K562 (cell line): ENCODE measurements around the gene ZNF750. TPM values are rescaled to one million over a fixed set of nuclear protein-coding genes. Genes with fewer than 3 reads are reported as not detected.

Experiments
- ATAC-seq: fragments of 200-7000 bp; cut with Tn5 transposase; 3 replicates; pipeline ENCODE4 v1.9.1; 2020; ENCODE audit warnings: moderate library complexity
- BruUV-seq: library from RNA; stranded (reverse); fragments of 400-500 nt; replicated peaks from 2 replicates; lab custom pipeline; 2021; lab: Mats Ljungman, UMichigan
- CTCF ChIA-PET: fragments of 300-600 bp; formaldehyde crosslinking; extraction: SDS; loops from one replicate; lab custom pipeline; 2021; ENCODE audit warnings: low intra/inter-chr PET ratio; lab: Yijun Ruan, JAX
- POLR2A ChIA-PET: fragments of 300-600, 350-650 bp; sonication (Branson Sonifier 250); formaldehyde crosslinking; extraction: SDS; loops from one replicate; lab custom pipeline; 2021; ENCODE audit warnings: antibody characterized with exemption, inconsistent platforms; lab: Yijun Ruan, JAX
- DNase-seq, 4 experiments: peaks; one replicate each; pipeline versions ENCODE4 v3.0.0 to v3.0.0-alpha.2; 2011 to 2018; ENCODE audit warnings: low spot score in 3 of 4, mixed read lengths in 3 of 4; ENCODE audit errors: extremely low read depth in 1 of 4
- FAIRE-seq: peaks from 2 replicates; lab custom pipeline; 2011; peaks lifted over from hg19 to GRCh38; lab: Jason Lieb, UNC
- H2AFZ ChIP-seq: 2 replicates; pipeline ENCODE4 v1.6.0; 2011; ENCODE audit warnings: low read depth, low read length, control low read depth, inconsistent platforms
- H3K27ac ChIP-seq: fragments of 200-600 bp; 3 replicates; pipeline ENCODE4 v1.8.0; 2011; ENCODE audit warnings: low read depth, mild to moderate bottlenecking, control low read depth, inconsistent platforms, low read length, moderate library complexity, mixed read lengths; ENCODE audit errors: extremely low read depth
- H3K27me3 ChIP-seq, 2 experiments: fragments of 300-600 bp in 1 of 2; 2 replicates in 1 of 2; 3 replicates in 1 of 2; pipeline versions ENCODE4 v1.6.0 to v1.8.0; 2011; ENCODE audit warnings: inconsistent platforms in 2 of 2, low read length in 2 of 2, mild to moderate bottlenecking in 1 of 2, mixed read lengths in 1 of 2, moderate library complexity in 1 of 2; ENCODE audit not compliant: control insufficient read depth in 2 of 2, insufficient read depth in 2 of 2
- H3K36me3 ChIP-seq: fragments of 300-600 bp; 3 replicates; pipeline ENCODE4 v1.8.0; 2011; ENCODE audit warnings: mild to moderate bottlenecking, low read length, inconsistent platforms; ENCODE audit not compliant: control insufficient read depth, insufficient read depth
- H3K4me1 ChIP-seq, 2 experiments: fragments of 200-600 bp in 1 of 2; replicated peaks in 1 of 2; 2 replicates in 1 of 2; 3 replicates in 1 of 2; pipeline versions ENCODE4 v1.5.1 to v1.8.0; 2011; ENCODE audit warnings: inconsistent platforms in 2 of 2, low read length in 2 of 2, mild to moderate bottlenecking in 1 of 2, mixed read lengths in 1 of 2, moderate library complexity in 1 of 2; ENCODE audit not compliant: control insufficient read depth in 2 of 2, insufficient read depth in 2 of 2
- H3K4me2 ChIP-seq: 2 replicates; pipeline ENCODE4 v1.6.1; 2011; ENCODE audit warnings: low read length, control low read depth, inconsistent platforms, mixed read lengths; ENCODE audit not compliant: insufficient read depth
- H3K4me3 ChIP-seq: fragments of 200-600 bp; sonication (generic), shearing (Covaris generic); 2 replicates; pipeline ENCODE4 v1.5.1; 2016; ENCODE audit warnings: control low read depth, inconsistent platforms
- H3K79me2 ChIP-seq: fragments of 200-600 bp; 3 replicates; pipeline ENCODE4 v1.8.0; 2011; ENCODE audit warnings: low read length, inconsistent platforms; ENCODE audit not compliant: control insufficient read depth, insufficient read depth
- H3K9ac ChIP-seq, 2 experiments: 2 replicates each; pipeline versions ENCODE4 v1.6.0 to v1.6.1; 2011; ENCODE audit warnings: low read depth in 2 of 2, low read length in 2 of 2, control low read depth in 1 of 2, inconsistent platforms in 1 of 2, mild to moderate bottlenecking in 1 of 2, mixed read lengths in 1 of 2; ENCODE audit not compliant: insufficient read depth in 1 of 2
- H3K9me1 ChIP-seq: one replicate; pipeline ENCODE4 v1.6.0; 2011; ENCODE audit warnings: inconsistent platforms, mild to moderate bottlenecking, low read length, moderate library complexity; ENCODE audit not compliant: control insufficient read depth, insufficient read depth
- H3K9me3 ChIP-seq: replicated peaks from 2 replicates; pipeline ENCODE4 v1.5.1; 2011; ENCODE audit warnings: low read depth, low read length, inconsistent platforms; ENCODE audit not compliant: control insufficient read depth, insufficient read depth
- H4K20me1 ChIP-seq: replicated peaks from 2 replicates; pipeline ENCODE4 v1.6.1; 2011; ENCODE audit warnings: low read length, inconsistent platforms, mixed read lengths; ENCODE audit not compliant: control insufficient read depth, insufficient read depth
- ELF2 ChIP-seq: fragments of 250-450 bp; sonication (Bioruptor Pico); IDR thresholded peaks from 2 replicates; pipeline ENCODE4 v1.5.0; 2021; ENCODE audit warnings: mild to moderate bottlenecking
- TFAP4 ChIP-seq: sonication (generic); formaldehyde crosslinking; IDR thresholded peaks from 2 replicates; pipeline ENCODE4 v1.8.0; 2022; ENCODE audit warnings: missing genetic modification reagents, mild to moderate bottlenecking, moderate library complexity, borderline replicate concordance
- WGBS: fragments of 100-300 bp; shearing (Covaris generic); methylation state at CpG from one replicate; pipeline ENCODE4 v1.1.6; 2016; ENCODE audit warnings: low coverage, mixed read lengths; ENCODE audit not compliant: insufficient coverage; ENCODE audit errors: missing lambda C conversion rate; 5-methylcytosine and 5-hydroxymethylcytosine counted together
- in situ Hi-C: fragments of 300-500 bp; cut with MboI; formaldehyde crosslinking; loops from 4 replicates; pipeline ENCODE4 v1.15.0; 2018; ENCODE audit warnings: inconsistent platforms, mixed read lengths
- intact Hi-C: fragments of 100-400 bp; cut with micrococcal nuclease; formaldehyde crosslinking; loops from 2 replicates; pipeline ENCODE4 v1.14.2; 2022
- polyA plus RNA-seq, 8 experiments: library from polyadenylated mRNA; depleted of rRNA in 4 of 8; stranded (reverse) in 5 of 8; unstranded in 3 of 8; fragments of >200 nt; fragmentation: Nextera tagmentation in 2 of 8; fragmentation: Illumina TruSeq in 1 of 8; extraction: Ambion mirVana in 2 of 8; extraction: Trizol in 1 of 8; gene quantifications; 2 replicates each; pipeline versions ENCODE4 v1.2.1 to v1.2.3, GENCODE V29; 2011 to 2014; ENCODE audit warnings: inconsistent platforms in 1 of 8, missing spikeins in 1 of 8
- total RNA-seq, 7 experiments: library from RNA; depleted of rRNA in 6 of 7; stranded (reverse); fragments of >200 nt in 6 of 7; fragmentation: Illumina TruSeq in 2 of 7; extraction: Trizol in 2 of 7; gene quantifications; 2 replicates each; pipeline versions ENCODE4 v1.2.1 to v1.2.3, GENCODE V29; 2011 to 2021; ENCODE audit warnings: low replicate concordance in 1 of 7

Gene ZNF750
- total and polyA plus RNA-seq, 9 of the 15 experiments (the other 6 are each of a cell fraction or from before 2014, with no cell fraction given): not detected

DNA sequence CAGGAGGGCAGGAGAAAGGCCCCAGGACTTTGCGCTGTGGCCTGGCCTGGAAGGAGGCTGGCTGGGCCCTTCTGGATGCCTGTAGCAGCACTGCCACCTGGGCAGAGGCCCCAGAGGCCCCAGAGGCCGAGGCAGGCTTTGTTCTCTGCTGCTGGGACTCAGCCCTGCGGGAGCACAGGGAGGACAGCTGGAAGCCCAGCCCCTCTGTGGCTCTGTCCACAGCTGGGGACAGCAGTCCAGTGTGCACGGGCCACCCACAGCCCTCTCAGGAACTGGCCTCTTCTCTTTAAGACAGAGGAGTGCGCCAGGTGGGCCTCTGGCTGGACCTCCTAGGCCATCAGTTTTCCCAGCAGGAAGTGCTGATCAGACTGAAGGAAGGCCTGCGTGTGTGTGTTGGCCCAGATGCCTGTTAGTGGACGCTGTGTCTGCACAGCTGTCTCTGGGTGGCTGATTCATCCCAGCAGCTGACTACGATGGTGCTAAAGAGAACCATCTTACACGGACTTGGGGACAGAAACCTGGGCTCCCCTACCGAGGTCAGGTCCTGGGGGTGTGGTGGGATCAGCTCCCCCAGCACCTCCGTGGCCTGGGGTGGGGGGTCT, 26.9 kb upstream of the ZNF750 start:
- POLR2A ChIA-PET: interaction anchor here (0.7 to 1.4 kb wide), 3 partner anchors 9 to 28 kb away, joined by 3 read pairs; no protein-coding TSS in a partner anchor
- intact Hi-C loops: no loop called here
- ATAC-seq (no peak), FAIRE-seq (no peak), DNase-seq (peak in 1 of 4 experiments; percentile 15)
- Histone ChIP-seq H3K4me2 (no peak overlapping the region), H3K36me3 (peaks cover 22% of the 10 kb centered on the region; the same call in 2 of the 3 replicates), H3K9me3 (no peaks in the 10 kb centered on the region), H3K4me1 (peaks cover 43 to 82% of the 10 kb centered on the region in 2 experiments), H3K27ac (no peak overlapping the region), H3K27me3 (no peaks in the 10 kb centered on the region), H3K9me1 (peaks cover 5% of the 10 kb centered on the region), H4K20me1 (no peaks in the 10 kb centered on the region), H2AFZ (no peak overlapping the region), H3K4me3 (no peak overlapping the region), H3K79me2 (peaks cover 40% of the 10 kb centered on the region), H3K9ac (peak overlapping the region in 1 of 2 experiments; percentile 78; a peak in 2 of 4 replicates)
- CTCF ChIA-PET: no interaction called here
- in situ Hi-C loops: no loop called here
- TF ChIP-seq TFAP4 (CRISPR knock-in tag): peak; percentile 53; the same call in 1 of the 2 replicates
- no peak for TF ChIP-seq ELF2 (CRISPR knock-in tag)
- 72% methylated on average over 6 of the region's 11 CpGs for WGBS
- no TSS peak for BruUV-seq
